GM18951 (cell line): ENCODE data around the gene LTB.
A peak's percentile ranks its signal among the peaks of the same experiment; 100 is the strongest.
"Not testable (repeated sequence)": the region's sequence is repeated elsewhere in the genome, so short reads cannot be mapped to it uniquely, and the experiment has no call there.

Experiments
- POLR2A ChIP-seq: IDR thresholded peaks from 4 replicates; pipeline ENCODE4 v1.6.1; 2011; ENCODE audit warnings: mild to moderate bottlenecking; ENCODE audit not compliant: insufficient read length, insufficient read depth; ENCODE audit errors: extremely low read depth
- in situ Hi-C: fragments of 300-500 bp; cut with MboI; formaldehyde crosslinking; loops from one replicate; pipeline ENCODE4 v1.12.0; 2022; ENCODE audit warnings: low sequenced_read_pairs, mixed read lengths, inconsistent platforms; ENCODE audit not compliant: unreplicated experiment

The LTB gene

GRCh38 chr6:31619805-31620585, 37.8 kb upstream of the LTB start:
- in situ Hi-C loops = no loop called here

GRCh38 chr6:31617010-31617409, 34.8 kb upstream of the LTB start:
- in situ Hi-C loops = no loop called here
- no peak for TF ChIP-seq POLR2A

More at GRCh38 chr6:31619805-31620585, 37.8 kb upstream of the LTB start:
- TF ChIP-seq POLR2A = peak; percentile 83

GRCh38 chr6:31615748-31616147, 33.5 kb upstream of the LTB start:
- TF ChIP-seq POLR2A = peak; percentile 18
- in situ Hi-C loops = no loop called here

- TF ChIP-seq POLR2A = no peak
- in situ Hi-C loops = no loop called here
Observed at GRCh38 chr6:31614684-31615578, 32.7 kb upstream of the LTB start, which contains the start of gene AIF1. Gene AIF1, plus strand, starts transcription at chr6:31615234. Its CDS starts 96 bp downstream, at chr6:31615330.

GRCh38 chr6:31614075-31614619, 31.9 kb upstream of the LTB start:
- TF ChIP-seq POLR2A = peak; percentile 20
- in situ Hi-C loops = no loop called here

- in situ Hi-C loops = no loop called here
- TF ChIP-seq POLR2A = no peak
Observed at GRCh38 chr6:31610968-31611367, 28.7 kb upstream of the LTB start.

- in situ Hi-C loops = no loop called here
- TF ChIP-seq POLR2A = no peak
Observed at GRCh38 chr6:31609519-31610406, 27.5 kb upstream of the LTB start.

GRCh38 chr6:31607317-31607716, 25.1 kb upstream of the LTB start:
- in situ Hi-C loops = no loop called here
- no peak for TF ChIP-seq POLR2A

GRCh38 chr6:31597006-31597405, 14.8 kb upstream of the LTB start:
- in situ Hi-C loops = loop anchor here (5.0 kb wide), 1 partner anchor 45 kb away; no protein-coding TSS in a partner anchor
- TF ChIP-seq POLR2A = no peak

GRCh38 chr6:31592396-31592771, 10.2 kb upstream of the LTB start:
- in situ Hi-C loops = no loop called here
- TF ChIP-seq POLR2A = no peak

GRCh38 chr6:31590691-31591090, 8.5 kb upstream of the LTB start:
- in situ Hi-C loops = not testable (repeated sequence)

GRCh38 chr6:31588871-31589650, 6.8 kb upstream of the LTB start:
- in situ Hi-C loops = no loop called here
- TF ChIP-seq POLR2A = no peak
